Ishikawa (cell line): ENCODE results near the gene MED12L.

Experiments used
- CEBPB ChIP-seq: IDR thresholded peaks from 2 replicates; pipeline ENCODE4 v1.6.1; 2012
- CREB1 ChIP-seq: IDR thresholded peaks from 2 replicates; pipeline ENCODE4 v1.6.1; 2012; ENCODE audit warnings: low read depth
- EGR1 ChIP-seq: IDR thresholded peaks from 2 replicates; pipeline ENCODE4 v1.6.1; 2012
- EP300 ChIP-seq: IDR thresholded peaks from 2 replicates; pipeline ENCODE4 v1.6.1; 2012; ENCODE audit warnings: borderline replicate concordance
- FOXM1 ChIP-seq: IDR thresholded peaks from 2 replicates; pipeline ENCODE4 v1.6.1; 2012; ENCODE audit warnings: low read depth, borderline replicate concordance
- NFIC ChIP-seq: IDR thresholded peaks from 2 replicates; pipeline ENCODE4 v1.6.1; 2012
- RAD21 ChIP-seq: IDR thresholded peaks from 2 replicates; pipeline ENCODE4 v1.6.1; 2012; ENCODE audit warnings: low read depth
- TAF1 ChIP-seq: IDR thresholded peaks from 2 replicates; pipeline ENCODE4 v1.6.1; 2012; ENCODE audit warnings: low read depth, mild to moderate bottlenecking
- TCF12 ChIP-seq: IDR thresholded peaks from 2 replicates; pipeline ENCODE4 v1.6.1; 2012; ENCODE audit warnings: low read depth
- TEAD4 ChIP-seq: IDR thresholded peaks from 2 replicates; pipeline ENCODE4 v1.6.1; 2012
- YY1 ChIP-seq: IDR thresholded peaks from 2 replicates; pipeline ENCODE4 v1.6.1; 2012; ENCODE audit warnings: low read depth
- ZBTB7A ChIP-seq: IDR thresholded peaks from 2 replicates; pipeline ENCODE4 v1.6.1; 2012; ENCODE audit warnings: low read depth
- TF ChIP-seq, protein P1 (sequence below): IDR thresholded peaks from 2 replicates; pipeline ENCODE4 v1.6.1; 2012; ENCODE audit warnings: low read depth, mild to moderate bottlenecking
- TF ChIP-seq, protein P2 (sequence below): IDR thresholded peaks from 2 replicates; pipeline ENCODE4 v1.6.1; 2012
- TF ChIP-seq, protein P3 (sequence below): IDR thresholded peaks from 2 replicates; pipeline ENCODE4 v1.6.1; 2012

Gene MED12L

DNA sequence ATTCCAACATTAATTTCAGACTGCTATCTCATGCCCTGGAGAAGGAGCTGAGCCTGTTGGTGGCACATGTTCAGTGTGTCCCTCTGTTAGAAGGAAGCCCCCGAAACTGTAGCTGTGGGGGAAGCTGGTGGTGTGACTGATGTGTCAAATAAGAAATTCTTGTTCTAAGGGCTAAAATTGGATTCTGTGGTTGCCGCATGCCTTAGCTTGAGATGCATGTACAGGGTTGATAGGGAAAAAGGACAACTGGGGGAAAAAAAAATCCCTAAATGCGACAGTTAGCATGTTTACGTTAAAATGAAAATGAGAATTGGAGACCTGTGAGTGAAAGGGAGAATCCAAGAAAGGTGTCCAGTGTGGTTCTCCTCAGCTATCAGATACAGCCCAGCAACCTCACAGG lies 58.6 kb downstream of the MED12L start:
- TF ChIP-seq RAD21 (no peak), ZBTB7A (no peak), TEAD4 (no peak), CEBPB (no peak), EP300 (no peak), TAF1 (no peak), FOXM1 (no peak), TCF12 (no peak), NFIC (no peak)
- TF ChIP-seq, protein P1, sequence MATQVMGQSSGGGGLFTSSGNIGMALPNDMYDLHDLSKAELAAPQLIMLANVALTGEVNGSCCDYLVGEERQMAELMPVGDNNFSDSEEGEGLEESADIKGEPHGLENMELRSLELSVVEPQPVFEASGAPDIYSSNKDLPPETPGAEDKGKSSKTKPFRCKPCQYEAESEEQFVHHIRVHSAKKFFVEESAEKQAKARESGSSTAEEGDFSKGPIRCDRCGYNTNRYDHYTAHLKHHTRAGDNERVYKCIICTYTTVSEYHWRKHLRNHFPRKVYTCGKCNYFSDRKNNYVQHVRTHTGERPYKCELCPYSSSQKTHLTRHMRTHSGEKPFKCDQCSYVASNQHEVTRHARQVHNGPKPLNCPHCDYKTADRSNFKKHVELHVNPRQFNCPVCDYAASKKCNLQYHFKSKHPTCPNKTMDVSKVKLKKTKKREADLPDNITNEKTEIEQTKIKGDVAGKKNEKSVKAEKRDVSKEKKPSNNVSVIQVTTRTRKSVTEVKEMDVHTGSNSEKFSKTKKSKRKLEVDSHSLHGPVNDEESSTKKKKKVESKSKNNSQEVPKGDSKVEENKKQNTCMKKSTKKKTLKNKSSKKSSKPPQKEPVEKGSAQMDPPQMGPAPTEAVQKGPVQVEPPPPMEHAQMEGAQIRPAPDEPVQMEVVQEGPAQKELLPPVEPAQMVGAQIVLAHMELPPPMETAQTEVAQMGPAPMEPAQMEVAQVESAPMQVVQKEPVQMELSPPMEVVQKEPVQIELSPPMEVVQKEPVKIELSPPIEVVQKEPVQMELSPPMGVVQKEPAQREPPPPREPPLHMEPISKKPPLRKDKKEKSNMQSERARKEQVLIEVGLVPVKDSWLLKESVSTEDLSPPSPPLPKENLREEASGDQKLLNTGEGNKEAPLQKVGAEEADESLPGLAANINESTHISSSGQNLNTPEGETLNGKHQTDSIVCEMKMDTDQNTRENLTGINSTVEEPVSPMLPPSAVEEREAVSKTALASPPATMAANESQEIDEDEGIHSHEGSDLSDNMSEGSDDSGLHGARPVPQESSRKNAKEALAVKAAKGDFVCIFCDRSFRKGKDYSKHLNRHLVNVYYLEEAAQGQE, result no peak

DNA sequence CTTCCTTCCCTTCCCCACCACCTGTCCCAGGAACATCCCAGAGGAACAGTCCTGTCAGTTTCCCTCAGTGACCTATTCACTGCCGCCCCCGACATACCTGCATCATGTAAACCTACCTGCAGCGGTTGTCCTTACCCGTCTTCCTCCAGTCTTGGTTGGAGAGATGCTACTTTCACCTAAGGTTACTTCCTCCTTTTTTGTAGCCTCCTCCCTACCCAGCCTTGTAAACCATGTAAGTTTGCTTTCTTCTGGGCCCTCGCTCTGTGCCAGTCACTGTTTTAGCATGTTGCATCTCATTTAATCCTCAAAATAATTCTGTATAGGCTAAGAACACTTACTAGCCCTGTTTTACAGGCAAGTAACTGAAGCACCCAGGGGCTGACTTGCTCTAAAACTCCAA lies 59.3 kb downstream of the MED12L start:
- TF ChIP-seq TEAD4, result no peak
- TF ChIP-seq TCF12, result no peak
- TF ChIP-seq NFIC, result no peak
- TF ChIP-seq CREB1, result no peak
- TF ChIP-seq, protein P2, sequence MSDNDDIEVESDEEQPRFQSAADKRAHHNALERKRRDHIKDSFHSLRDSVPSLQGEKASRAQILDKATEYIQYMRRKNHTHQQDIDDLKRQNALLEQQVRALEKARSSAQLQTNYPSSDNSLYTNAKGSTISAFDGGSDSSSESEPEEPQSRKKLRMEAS, result no peak
- no peak for TF ChIP-seq EGR1
- no peak for TF ChIP-seq CEBPB
- TF ChIP-seq RAD21, result no peak
- no peak for TF ChIP-seq ZBTB7A
- no peak for TF ChIP-seq YY1

DNA sequence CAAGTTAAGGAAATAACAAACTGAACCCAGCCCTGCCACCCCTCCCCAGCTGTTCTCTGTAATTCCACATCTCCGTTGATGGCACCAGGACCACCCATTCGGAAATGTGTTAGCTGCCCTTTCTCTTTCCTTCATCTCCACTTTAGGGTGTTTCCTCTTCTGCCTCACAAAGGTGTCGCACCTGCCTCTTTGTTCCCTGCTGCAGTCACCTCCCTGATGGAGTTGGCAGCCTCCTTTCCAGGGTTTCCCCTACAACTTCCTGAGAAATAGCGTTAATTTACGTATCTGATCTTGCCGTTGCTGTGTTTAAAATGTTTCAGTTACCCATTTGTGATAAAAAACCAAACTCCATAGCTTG lies 60.2 kb downstream of the MED12L start:
- no peak for TF ChIP-seq FOXM1
- TF ChIP-seq YY1, result no peak
- TF ChIP-seq EP300, result no peak
- TF ChIP-seq ZBTB7A, result no peak
- no peak for TF ChIP-seq TAF1
- TF ChIP-seq, protein P1, result no peak
- TF ChIP-seq EGR1, result no peak
- TF ChIP-seq TEAD4, result no peak

DNA sequence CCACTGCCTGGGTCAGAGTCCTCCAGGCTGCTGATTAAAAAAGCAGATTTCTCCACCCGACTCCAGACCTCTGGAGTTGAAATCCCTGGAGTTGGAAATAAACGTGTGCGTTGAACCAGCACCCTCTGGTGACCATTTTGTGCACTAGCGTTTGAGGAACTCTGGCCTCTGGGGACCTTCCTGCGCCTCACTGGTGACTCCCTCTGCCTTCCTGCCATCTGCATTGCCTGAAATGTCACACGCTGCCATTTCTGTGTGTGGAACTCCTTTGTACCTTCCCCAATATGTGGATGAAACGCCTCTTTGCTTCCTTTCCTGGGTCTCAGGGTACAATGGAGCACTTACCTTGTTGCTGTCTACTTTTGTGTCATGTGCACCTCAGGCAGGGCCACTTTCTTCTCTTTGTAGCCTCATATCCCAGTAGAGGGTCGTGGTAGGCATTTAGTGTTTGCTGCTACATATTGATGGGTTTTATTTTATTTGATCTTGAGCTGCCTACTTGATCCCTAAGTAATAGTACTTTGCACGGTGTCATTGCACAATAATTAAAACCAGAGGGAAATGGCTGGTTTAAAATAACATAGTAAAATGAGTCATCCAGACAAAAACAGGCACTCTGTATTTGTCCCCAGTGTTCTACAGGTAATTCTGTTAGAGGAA lies 60.7 kb downstream of the MED12L start:
- TF ChIP-seq TEAD4 (no peak), RAD21 (peak; percentile 92)

DNA sequence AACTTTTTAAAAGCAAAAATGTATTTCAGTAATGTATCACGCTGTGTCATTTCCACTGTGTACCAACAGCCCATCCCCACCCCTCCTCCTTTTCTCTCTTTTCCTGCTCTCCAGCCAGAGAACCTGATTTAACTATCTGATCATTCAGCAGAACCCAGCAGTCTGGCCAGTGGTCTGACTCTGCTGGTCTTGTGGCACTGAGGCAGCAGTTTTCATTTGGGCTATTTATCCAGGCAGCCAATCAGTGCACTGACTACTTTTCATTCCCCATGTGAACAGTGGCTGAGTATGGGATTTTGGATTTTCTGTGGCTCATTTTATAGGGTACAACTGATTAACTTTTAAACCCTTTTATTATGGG lies 61.2 kb downstream of the MED12L start:
- TF ChIP-seq RAD21 (no peak), EP300 (no peak), TCF12 (no peak), NFIC (no peak), ZBTB7A (no peak), TEAD4 (no peak), CREB1 (no peak), EGR1 (no peak), CEBPB (no peak), FOXM1 (no peak), YY1 (no peak), TAF1 (no peak)
- TF ChIP-seq, protein P2, result no peak
- TF ChIP-seq, protein P1, result no peak
- TF ChIP-seq, protein P3, sequence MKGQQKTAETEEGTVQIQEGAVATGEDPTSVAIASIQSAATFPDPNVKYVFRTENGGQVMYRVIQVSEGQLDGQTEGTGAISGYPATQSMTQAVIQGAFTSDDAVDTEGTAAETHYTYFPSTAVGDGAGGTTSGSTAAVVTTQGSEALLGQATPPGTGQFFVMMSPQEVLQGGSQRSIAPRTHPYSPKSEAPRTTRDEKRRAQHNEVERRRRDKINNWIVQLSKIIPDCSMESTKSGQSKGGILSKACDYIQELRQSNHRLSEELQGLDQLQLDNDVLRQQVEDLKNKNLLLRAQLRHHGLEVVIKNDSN, result no peak

DNA sequence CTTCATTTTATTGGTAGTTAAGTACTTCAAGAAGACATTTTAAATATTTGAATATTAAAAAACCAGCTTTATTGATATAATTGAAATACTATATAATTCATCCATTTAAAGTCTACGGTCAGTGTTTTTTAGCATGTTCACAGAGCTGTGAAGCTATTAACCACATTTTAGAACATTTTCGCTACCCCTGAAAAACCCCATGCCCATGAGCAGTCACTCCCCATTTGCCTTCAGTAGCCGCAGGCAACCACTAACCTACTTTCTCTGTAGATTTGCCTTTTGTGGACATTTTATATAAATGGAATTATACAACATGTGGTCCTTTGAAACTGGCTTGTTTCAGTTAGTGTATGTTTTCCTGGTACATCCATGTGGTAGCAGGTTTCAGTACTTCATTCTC lies 61.8 kb downstream of the MED12L start:
- TF ChIP-seq TCF12, result no peak
- no peak for TF ChIP-seq YY1
